AG08395 (cell line): Measurements from ENCODE around the gene RTEL1.
"Not testable (repeated sequence)": the region's sequence is repeated elsewhere in the genome, so short reads cannot be mapped to it uniquely, and the experiment has no call there.

ENCODE experiments used
- DNase-seq: peaks from one replicate; pipeline ENCODE4 v3.0.0; 2012; ENCODE audit warnings: mixed read lengths, low spot score

Gene RTEL1

DNA sequence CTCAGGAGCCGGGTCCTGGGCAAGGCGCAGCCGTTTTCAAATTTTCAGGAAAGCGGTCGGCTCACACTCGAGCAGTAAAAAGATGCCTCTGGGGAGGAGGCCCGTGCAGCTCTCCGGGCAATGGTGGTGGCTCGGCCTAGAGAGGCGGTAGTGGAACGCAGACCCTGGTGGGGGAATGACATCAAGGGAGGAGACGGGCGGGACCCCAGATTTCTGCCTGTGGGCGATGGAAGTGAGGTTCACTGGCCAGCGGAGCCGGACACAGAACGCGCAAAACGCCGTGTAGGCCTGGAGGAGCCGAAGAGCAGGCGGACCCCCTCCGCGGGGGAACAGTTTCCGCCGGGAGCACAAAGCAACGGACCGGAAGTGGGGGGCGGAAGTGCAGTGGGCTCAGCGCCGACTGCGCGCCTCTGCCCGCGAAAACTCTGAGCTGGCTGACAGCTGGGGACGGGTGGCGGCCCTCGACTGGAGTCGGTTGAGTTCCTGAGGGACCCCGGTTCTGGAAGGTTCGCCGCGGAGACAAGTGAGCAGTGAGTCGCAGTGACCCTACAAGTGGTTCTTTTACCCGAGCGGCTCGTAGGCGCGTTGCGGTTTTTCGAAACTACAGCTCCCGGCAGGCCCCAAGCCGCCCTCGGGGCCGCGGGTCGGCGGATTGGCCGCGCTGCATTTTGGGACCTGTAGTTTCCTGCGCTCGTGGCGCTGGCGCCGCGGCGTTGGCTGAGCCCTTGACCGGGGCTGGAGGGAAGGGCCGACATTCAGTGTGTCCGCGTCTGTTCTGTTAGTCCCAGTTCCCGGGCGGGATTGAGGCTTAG is at the start of gene RTEL1:
Gene RTEL1, plus strand, starts transcription at position 376 of the 812 bp plus-strand sequence. CDS start 1,091 bp downstream, outside the sequence.
- DNase-seq: peak; percentile 96

DNA sequence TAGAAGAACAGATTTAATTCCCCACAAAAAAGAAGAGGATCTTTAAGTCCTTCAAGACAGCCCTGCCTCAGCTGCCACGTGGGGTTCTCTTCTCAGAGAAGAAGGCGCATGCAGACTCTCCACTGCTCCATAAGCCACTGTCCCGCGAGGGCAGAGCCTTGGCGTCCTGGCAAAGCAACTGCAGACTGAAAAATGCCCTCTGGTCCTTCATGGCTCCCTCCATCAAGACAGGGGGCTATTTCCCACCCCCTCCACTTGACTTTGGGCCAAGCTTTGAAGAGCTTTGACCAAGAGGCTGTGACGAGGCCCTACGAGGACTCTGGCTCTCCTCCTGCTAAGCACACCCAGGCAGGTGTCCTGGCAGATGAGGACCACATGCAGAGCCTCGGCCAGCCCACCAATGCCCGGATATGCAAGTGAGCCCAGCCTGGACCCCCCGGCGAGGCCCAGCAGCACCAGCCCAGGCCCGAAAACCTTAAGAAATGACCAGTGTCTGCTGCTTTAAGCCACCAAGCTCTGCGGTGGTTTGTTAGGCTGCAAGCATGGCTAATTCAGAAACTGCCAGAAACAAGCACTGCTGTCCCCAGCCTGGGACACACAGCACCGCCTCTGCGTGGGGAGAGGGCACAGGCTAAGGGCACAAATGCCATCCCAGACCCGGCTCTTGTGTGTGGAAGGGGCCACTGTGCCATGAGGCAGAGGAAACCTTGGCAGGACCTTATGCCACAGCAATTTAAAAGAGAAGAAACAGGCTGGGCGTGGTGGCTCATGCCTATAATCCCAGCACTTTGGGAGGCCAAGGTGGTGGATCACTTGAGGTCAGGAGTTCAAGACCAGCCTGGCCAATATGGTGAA is 47.3 kb upstream of the RTEL1 start:
- DNase-seq: no peak

DNA sequence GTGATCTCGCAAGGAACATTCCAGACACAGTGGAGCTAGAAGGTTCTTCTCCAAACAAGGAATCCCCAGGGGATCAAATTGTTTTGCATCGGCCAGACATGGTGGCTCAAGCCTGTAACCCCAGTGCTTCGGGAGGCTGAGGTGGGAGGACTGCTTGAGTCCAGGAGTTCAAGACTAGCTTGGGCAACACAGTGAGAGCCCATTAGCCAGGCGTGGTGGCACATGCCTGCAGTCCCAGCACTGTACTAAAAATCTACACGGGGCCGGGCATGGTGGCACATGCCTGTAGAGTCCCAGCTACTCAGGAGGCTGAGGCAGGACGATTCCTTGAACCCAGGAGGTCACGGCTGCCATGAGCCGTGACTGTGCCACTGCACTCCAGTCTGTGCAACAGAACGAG is 46.5 kb upstream of the RTEL1 start:
- no peak for DNase-seq

GRCh38 chr20:63612276-63612931 is 45.7 kb upstream of the RTEL1 start:
- no peak for DNase-seq

GRCh38 chr20:63613863-63614594 is 44.1 kb upstream of the RTEL1 start:
- DNase-seq: not testable (repeated sequence)

- no peak for DNase-seq
These were observed 40.8 kb upstream of the RTEL1 start for GRCh38 chr20:63617092-63617875.

GRCh38 chr20:63617876-63618265 is 40.2 kb upstream of the RTEL1 start:
- DNase-seq: no peak

GRCh38 chr20:63618291-63618980 is 39.7 kb upstream of the RTEL1 start:
- DNase-seq: no peak

GRCh38 chr20:63619086-63619485 is 39.0 kb upstream of the RTEL1 start:
- no peak for DNase-seq

DNA sequence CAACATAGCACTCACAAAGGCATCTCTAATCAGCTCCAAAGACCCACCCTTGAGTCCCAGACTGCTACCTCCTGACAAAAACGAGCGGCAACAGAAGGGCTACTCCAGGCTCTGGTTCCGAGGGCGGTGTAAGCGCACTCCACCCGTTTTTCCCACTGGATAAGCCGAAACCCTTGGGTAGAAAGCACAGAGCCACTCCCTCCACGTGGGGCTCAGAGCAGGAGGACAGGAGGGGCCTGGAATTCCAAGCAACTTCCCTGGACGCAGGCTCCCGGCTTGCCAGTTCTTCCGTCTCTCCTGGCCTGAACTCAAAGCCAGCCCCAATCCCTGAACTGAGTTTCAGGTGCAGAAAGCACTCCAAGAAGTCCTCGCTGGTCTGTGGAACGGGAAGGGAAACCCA is 38.6 kb upstream of the RTEL1 start:
- DNase-seq: no peak

- DNase-seq: no peak
These were observed 37.1 kb upstream of the RTEL1 start for GRCh38 chr20:63620991-63621390.

DNA sequence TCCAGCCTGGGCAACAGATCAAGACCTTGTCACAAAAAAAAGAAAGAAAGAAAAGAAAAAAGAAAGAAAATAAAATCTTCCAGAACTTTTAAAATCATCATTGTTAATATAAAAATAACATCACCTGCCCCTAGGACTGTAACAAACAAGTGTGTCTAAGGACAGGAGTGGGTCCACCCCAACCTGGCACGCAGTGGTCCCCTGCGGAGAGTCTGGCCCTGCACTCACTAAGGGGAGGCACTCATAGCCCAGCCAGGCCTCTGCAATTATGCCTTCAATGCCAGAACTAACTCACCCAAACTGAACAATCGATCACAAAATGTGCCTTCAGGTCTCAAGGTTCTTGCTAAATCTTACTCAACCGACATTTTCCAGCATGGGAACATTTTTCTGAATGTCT is 36.0 kb upstream of the RTEL1 start:
- no peak for DNase-seq

GRCh38 chr20:63622732-63623131 is 35.4 kb upstream of the RTEL1 start:
- DNase-seq: no peak

- DNase-seq: no peak
These were observed 33.6 kb upstream of the RTEL1 start for GRCh38 chr20:63624486-63624885.

DNA sequence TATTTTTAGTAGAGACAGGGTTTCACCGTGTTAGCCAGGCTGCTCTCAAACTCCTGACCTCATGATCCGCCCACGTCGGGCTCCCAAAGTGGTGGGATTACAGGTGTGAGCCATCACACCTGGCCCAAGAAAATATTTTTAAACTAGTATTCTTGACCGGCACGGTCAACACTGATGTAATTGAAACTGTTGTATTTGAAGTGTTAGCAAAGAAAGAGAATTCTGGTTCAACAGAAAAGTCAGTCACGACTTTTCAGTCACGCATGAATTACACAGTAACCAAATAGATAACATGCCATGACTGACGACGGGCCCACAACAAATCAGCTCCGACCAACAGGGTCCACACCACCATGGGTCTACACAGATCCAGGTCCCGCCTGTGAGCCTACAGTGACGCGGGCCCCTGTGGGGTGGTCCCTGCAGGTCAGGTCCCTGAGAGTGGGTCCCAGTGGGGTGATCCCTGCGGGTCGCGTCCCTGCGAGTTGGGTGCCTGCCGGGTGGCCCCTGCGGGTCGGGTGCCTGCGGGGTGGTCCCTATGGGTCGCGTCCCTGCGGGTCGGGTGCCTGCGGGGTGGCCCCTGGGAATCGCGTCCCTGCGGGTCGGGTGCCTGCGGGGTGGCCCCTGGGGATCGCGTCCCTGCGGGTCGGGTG is 32.2 kb upstream of the RTEL1 start:
- DNase-seq: peak; percentile 27

DNA sequence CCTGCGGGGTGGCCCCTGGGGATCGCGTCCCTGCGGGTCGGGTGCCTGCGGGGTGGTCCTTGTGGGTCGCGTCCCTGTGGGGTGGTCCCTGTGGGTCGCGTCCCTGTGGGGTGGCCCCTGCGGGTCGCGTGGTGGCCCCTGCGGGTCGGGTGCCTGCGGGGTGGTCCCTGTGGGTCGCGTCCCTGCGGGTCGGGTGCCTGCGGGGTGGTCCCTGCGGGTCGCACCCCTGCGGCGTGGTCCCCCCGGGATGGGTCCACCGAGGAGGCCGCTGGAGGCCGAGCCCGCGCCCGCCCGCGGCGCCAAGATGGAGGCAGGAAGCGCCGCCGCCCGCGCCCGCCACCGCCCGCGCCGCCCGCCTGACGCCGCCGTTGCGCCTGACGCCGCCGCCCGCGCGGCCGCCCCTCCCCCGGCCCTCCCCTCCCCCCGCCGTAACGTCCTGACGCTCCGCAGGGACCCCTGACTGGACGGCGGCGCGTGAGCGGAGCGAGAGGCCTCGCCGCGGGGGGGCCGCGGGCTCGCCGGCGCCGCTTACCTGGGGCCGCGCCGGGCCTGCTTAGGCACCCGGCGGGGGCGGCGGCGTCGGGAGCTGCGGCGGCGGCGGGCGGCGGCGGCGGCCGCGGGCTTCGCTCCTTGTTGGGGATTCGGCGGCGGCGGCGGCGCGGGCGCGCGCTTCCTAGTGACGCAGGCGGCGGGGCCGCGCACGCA is 31.5 kb upstream of the RTEL1 start, which contains the start of gene GMEB2:
Gene GMEB2, minus strand, starts transcription at position 678 of the 705 bp plus-strand sequence. CDS start 7,704 bp downstream, outside the sequence.
- peak; percentile 83 for DNase-seq

GRCh38 chr20:63627129-63627750 is 30.9 kb upstream of the RTEL1 start:
- peak; percentile 99 for DNase-seq

- DNase-seq: no peak
These were observed 30.3 kb upstream of the RTEL1 start for GRCh38 chr20:63627751-63628245.
